Activated naive CD4-positive, alpha-beta T cell treated with anti-CD3 and anti-CD28 coated beads, Interleukin-2, amount 10 ng/mL, durations not matched to agents 7 days and 5 days (primary cell): ENCODE data around the gene SNED1.
A peak's percentile ranks its signal among the peaks of the same experiment; 100 is the strongest.

Experiments used
- CTCF ChIA-PET: fragments of 350-600 bp; sonication (Branson Sonifier 250); formaldehyde crosslinking; loops from one replicate; lab custom pipeline; 2021; ENCODE audit warnings: antibody characterized with exemption; lab: Charles Lee
- DNase-seq: peaks from one replicate; pipeline ENCODE4 v3.0.0-alpha.2; 2020
- H3K27ac Mint-ChIP-seq: one replicate; pipeline ENCODE4 v1.8.0; 2021; ENCODE audit warnings: mild to moderate bottlenecking, moderate library complexity, mixed read lengths
- H3K27me3 Mint-ChIP-seq: one replicate; pipeline ENCODE4 v1.8.0; 2021; ENCODE audit warnings: mild to moderate bottlenecking, mixed read lengths
- H3K36me3 Mint-ChIP-seq: one replicate; pipeline ENCODE4 v1.8.0; 2021; ENCODE audit warnings: mixed read lengths
- H3K4me1 Mint-ChIP-seq: one replicate; pipeline ENCODE4 v1.8.0; 2021; ENCODE audit warnings: mixed read lengths
- H3K4me3 Mint-ChIP-seq: one replicate; pipeline ENCODE4 v1.8.0; 2021; ENCODE audit warnings: mild to moderate bottlenecking, moderate library complexity, mixed read lengths
- H3K9me3 Mint-ChIP-seq: one replicate; pipeline ENCODE4 v1.8.0; 2021; ENCODE audit warnings: mixed read lengths

SNED1 gene

GRCh38 chr2:241109210-241110088 is 111.0 kb downstream of the SNED1 start:
- H3K27ac Mint-ChIP-seq, result peak overlapping the region; percentile 93
- CTCF ChIA-PET, result no interaction called here
- DNase-seq, result no peak
- peaks cover 43% of the 10 kb centered on the region for H3K36me3 Mint-ChIP-seq
- H3K27me3 Mint-ChIP-seq, result no peaks in the 10 kb centered on the region
- H3K4me1 Mint-ChIP-seq, result peaks cover 56% of the 10 kb centered on the region
- peak overlapping the region; percentile 47 for H3K4me3 Mint-ChIP-seq
- no peaks in the 10 kb centered on the region for H3K9me3 Mint-ChIP-seq

GRCh38 chr2:241110089-241110606 is 111.7 kb downstream of the SNED1 start:
- Mint-ChIP-seq H3K9me3 (no peaks in the 10 kb centered on the region), H3K27ac (peak overlapping the region; percentile 93), H3K4me1 (peaks cover 56% of the 10 kb centered on the region), H3K4me3 (peak overlapping the region; percentile 47), H3K27me3 (no peaks in the 10 kb centered on the region), H3K36me3 (peaks cover 50% of the 10 kb centered on the region)
- DNase-seq, result no peak
- CTCF ChIA-PET, result no interaction called here

GRCh38 chr2:241110607-241111439 is 112.4 kb downstream of the SNED1 start:
- Mint-ChIP-seq H3K36me3 (peaks cover 53% of the 10 kb centered on the region), H3K9me3 (no peaks in the 10 kb centered on the region), H3K27me3 (no peaks in the 10 kb centered on the region), H3K4me3 (peak overlapping the region; percentile 53), H3K4me1 (peaks cover 55% of the 10 kb centered on the region), H3K27ac (peak overlapping the region; percentile 93)
- CTCF ChIA-PET, result no interaction called here
- DNase-seq, result no peak

- DNase-seq, result peak; percentile 19
- peak overlapping the region; percentile 53 for H3K4me3 Mint-ChIP-seq
- peaks cover 52% of the 10 kb centered on the region for H3K36me3 Mint-ChIP-seq
- H3K9me3 Mint-ChIP-seq, result no peaks in the 10 kb centered on the region
- peaks cover 53% of the 10 kb centered on the region for H3K4me1 Mint-ChIP-seq
- CTCF ChIA-PET, result no interaction called here
- H3K27me3 Mint-ChIP-seq, result no peaks in the 10 kb centered on the region
- H3K27ac Mint-ChIP-seq, result peak overlapping the region; percentile 86
Measured at GRCh38 chr2:241111440-241111805, 113.0 kb downstream of the SNED1 start.

GRCh38 chr2:241112046-241112445 is 113.6 kb downstream of the SNED1 start:
- CTCF ChIA-PET, result no interaction called here
- no peaks in the 10 kb centered on the region for H3K9me3 Mint-ChIP-seq
- no peaks in the 10 kb centered on the region for H3K27me3 Mint-ChIP-seq
- peak; percentile 18 for DNase-seq
- peaks cover 50% of the 10 kb centered on the region for H3K36me3 Mint-ChIP-seq
- peak overlapping the region; percentile 47 for H3K4me3 Mint-ChIP-seq
- H3K27ac Mint-ChIP-seq, result peak overlapping the region; percentile 86
- peaks cover 53% of the 10 kb centered on the region for H3K4me1 Mint-ChIP-seq

GRCh38 chr2:241112592-241112991 is 114.2 kb downstream of the SNED1 start:
- CTCF ChIA-PET, result interaction anchor here (0.6 kb wide), 1 partner anchor 12 kb away, joined by 3 read pairs; no protein-coding TSS in a partner anchor
- H3K4me1 Mint-ChIP-seq, result peaks cover 47% of the 10 kb centered on the region
- H3K27me3 Mint-ChIP-seq, result no peaks in the 10 kb centered on the region
- H3K27ac Mint-ChIP-seq, result peak overlapping the region; percentile 86
- peak overlapping the region; percentile 47 for H3K4me3 Mint-ChIP-seq
- peak; percentile 23 for DNase-seq
- H3K36me3 Mint-ChIP-seq, result peaks cover 47% of the 10 kb centered on the region
- no peaks in the 10 kb centered on the region for H3K9me3 Mint-ChIP-seq

- Mint-ChIP-seq H3K27me3 (no peaks in the 10 kb centered on the region), H3K4me1 (peaks cover 25% of the 10 kb centered on the region), H3K4me3 (no peak overlapping the region), H3K36me3 (peaks cover 36% of the 10 kb centered on the region), H3K9me3 (no peaks in the 10 kb centered on the region), H3K27ac (peak overlapping the region; percentile 75)
- no peak for DNase-seq
- CTCF ChIA-PET, result no interaction called here
Measured at GRCh38 chr2:241114836-241115235, 116.4 kb downstream of the SNED1 start.

- CTCF ChIA-PET, result no interaction called here
- peaks cover 34% of the 10 kb centered on the region for H3K36me3 Mint-ChIP-seq
- no peak overlapping the region for H3K27ac Mint-ChIP-seq
Measured at GRCh38 chr2:241115361-241115760, 116.9 kb downstream of the SNED1 start.

GRCh38 chr2:241116606-241117560 is 118.5 kb downstream of the SNED1 start:
- H3K36me3 Mint-ChIP-seq, result peaks cover 42% of the 10 kb centered on the region
- no peak overlapping the region for H3K4me3 Mint-ChIP-seq
- peaks cover 11% of the 10 kb centered on the region for H3K4me1 Mint-ChIP-seq
- peak overlapping the region; percentile 35 for H3K27ac Mint-ChIP-seq
- H3K27me3 Mint-ChIP-seq, result no peaks in the 10 kb centered on the region
- H3K9me3 Mint-ChIP-seq, result no peaks in the 10 kb centered on the region
- DNase-seq, result peak; percentile 11
- CTCF ChIA-PET, result no interaction called here

More at GRCh38 chr2:241115361-241115760, 116.9 kb downstream of the SNED1 start:
- Mint-ChIP-seq H3K27me3 (no peaks in the 10 kb centered on the region), H3K4me3 (no peak overlapping the region), H3K9me3 (no peaks in the 10 kb centered on the region), H3K4me1 (peaks cover 20% of the 10 kb centered on the region)
- DNase-seq, result no peak

GRCh38 chr2:241118737-241119505 is 120.5 kb downstream of the SNED1 start:
- no peak overlapping the region for H3K4me3 Mint-ChIP-seq
- peak; percentile 13 for DNase-seq
- H3K9me3 Mint-ChIP-seq, result no peaks in the 10 kb centered on the region
- no peaks in the 10 kb centered on the region for H3K27me3 Mint-ChIP-seq
- H3K27ac Mint-ChIP-seq, result no peak overlapping the region
- H3K4me1 Mint-ChIP-seq, result peaks cover 3% of the 10 kb centered on the region
- H3K36me3 Mint-ChIP-seq, result peaks cover 39% of the 10 kb centered on the region
- CTCF ChIA-PET, result no interaction called here

- H3K27ac Mint-ChIP-seq, result no peak overlapping the region
- no peak overlapping the region for H3K4me3 Mint-ChIP-seq
- CTCF ChIA-PET, result no interaction called here
- no peak for DNase-seq
- peaks cover 5% of the 10 kb centered on the region for H3K4me1 Mint-ChIP-seq
- H3K27me3 Mint-ChIP-seq, result no peaks in the 10 kb centered on the region
- peaks cover 27% of the 10 kb centered on the region for H3K36me3 Mint-ChIP-seq
- no peaks in the 10 kb centered on the region for H3K9me3 Mint-ChIP-seq
Measured at GRCh38 chr2:241120440-241120839, 122.0 kb downstream of the SNED1 start.

GRCh38 chr2:241121008-241121407 is 122.6 kb downstream of the SNED1 start:
- CTCF ChIA-PET, result no interaction called here
- DNase-seq, result peak; percentile 6
- Mint-ChIP-seq H3K36me3 (peaks cover 27% of the 10 kb centered on the region), H3K27ac (no peak overlapping the region), H3K27me3 (no peaks in the 10 kb centered on the region), H3K9me3 (no peaks in the 10 kb centered on the region), H3K4me3 (no peak overlapping the region), H3K4me1 (peaks cover 5% of the 10 kb centered on the region)
